Measurements from ENCODE around the gene CFAP52. TPM values are rescaled to one million over a fixed set of nuclear protein-coding genes. Genes with fewer than 3 reads are reported as not detected.

The CFAP52 gene
- total and polyA plus RNA-seq, 2 of the 13 experiments (the other 11 are each of a cell fraction or from before 2014, with no cell fraction given): not detected

DNA sequence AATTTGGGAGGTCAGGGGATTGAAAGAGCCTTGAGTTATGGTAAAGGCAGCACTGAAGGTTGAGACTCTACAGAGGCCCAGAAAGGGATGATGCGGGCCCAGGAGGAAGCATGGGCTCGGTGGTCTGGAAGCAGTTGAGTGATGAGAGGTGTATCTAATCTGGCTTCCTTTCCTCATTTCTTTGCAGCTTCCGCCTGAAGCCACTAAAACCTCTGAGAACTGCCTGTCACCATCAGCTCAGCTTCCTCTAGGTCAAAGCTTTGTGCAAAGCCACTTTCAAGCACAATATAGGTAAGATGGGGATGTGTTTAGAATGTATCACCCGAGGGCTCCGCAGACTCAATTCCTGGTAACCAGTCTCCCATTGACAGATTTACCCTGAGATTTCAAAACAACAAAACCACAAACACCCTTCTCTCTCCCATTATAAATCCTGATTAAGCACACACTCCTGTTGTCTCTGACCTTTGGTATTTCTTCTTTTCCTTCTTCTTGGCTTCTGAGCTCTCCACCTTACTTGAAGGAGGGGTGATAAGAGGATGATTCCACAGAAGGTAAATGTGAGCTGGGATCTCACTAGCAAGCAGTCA is 90.1 kb downstream of the CFAP52 start (continued):
- no peak for TF ChIP-seq REL (CRISPR knock-in tag; conservative IDR thresholded peaks at IDR 0.05)
- no peak for TF ChIP-seq RCOR2 (CRISPR knock-in tag; IDR thresholded peaks at IDR 0.05)
- TF ChIP-seq ESRRA (CRISPR knock-in tag; IDR thresholded peaks at IDR 0.05; ENCODE audit: low read depth): no peak
- TF ChIP-seq ZNF3 (CRISPR knock-in tag; IDR thresholded peaks at IDR 0.05): no peak
- TF ChIP-seq NONO (IDR thresholded peaks at IDR 0.05): no peak
- TF ChIP-seq NONO (CRISPR knock-in tag; conservative IDR thresholded peaks at IDR 0.05): no peak
- no peak for TF ChIP-seq MIER3 (CRISPR knock-in tag; IDR thresholded peaks at IDR 0.05; ENCODE audit: borderline replicate concordance)
- TF ChIP-seq ETV5 (CRISPR knock-in tag; IDR thresholded peaks at IDR 0.05; ENCODE audit: borderline replicate concordance): no peak
- no peak for TF ChIP-seq ERF (CRISPR knock-in tag; IDR thresholded peaks at IDR 0.05)
- no peak for TF ChIP-seq MYC (CRISPR knock-in tag; IDR thresholded peaks at IDR 0.05; ENCODE audit: borderline replicate concordance)
- TF ChIP-seq, protein P1, sequence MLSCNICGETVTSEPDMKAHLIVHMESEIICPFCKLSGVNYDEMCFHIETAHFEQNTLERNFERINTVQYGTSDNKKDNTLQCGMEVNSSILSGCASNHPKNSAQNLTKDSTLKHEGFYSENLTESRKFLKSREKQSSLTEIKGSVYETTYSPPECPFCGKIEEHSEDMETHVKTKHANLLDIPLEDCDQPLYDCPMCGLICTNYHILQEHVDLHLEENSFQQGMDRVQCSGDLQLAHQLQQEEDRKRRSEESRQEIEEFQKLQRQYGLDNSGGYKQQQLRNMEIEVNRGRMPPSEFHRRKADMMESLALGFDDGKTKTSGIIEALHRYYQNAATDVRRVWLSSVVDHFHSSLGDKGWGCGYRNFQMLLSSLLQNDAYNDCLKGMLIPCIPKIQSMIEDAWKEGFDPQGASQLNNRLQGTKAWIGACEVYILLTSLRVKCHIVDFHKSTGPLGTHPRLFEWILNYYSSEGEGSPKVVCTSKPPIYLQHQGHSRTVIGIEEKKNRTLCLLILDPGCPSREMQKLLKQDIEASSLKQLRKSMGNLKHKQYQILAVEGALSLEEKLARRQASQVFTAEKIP (CRISPR knock-in tag; IDR thresholded peaks at IDR 0.05; ENCODE audit: borderline replicate concordance): no peak
- TF ChIP-seq PHF8 (CRISPR knock-in tag; IDR thresholded peaks at IDR 0.05): no peak
- TF ChIP-seq NKX3-1 (CRISPR knock-in tag; IDR thresholded peaks at IDR 0.05): no peak

DNA sequence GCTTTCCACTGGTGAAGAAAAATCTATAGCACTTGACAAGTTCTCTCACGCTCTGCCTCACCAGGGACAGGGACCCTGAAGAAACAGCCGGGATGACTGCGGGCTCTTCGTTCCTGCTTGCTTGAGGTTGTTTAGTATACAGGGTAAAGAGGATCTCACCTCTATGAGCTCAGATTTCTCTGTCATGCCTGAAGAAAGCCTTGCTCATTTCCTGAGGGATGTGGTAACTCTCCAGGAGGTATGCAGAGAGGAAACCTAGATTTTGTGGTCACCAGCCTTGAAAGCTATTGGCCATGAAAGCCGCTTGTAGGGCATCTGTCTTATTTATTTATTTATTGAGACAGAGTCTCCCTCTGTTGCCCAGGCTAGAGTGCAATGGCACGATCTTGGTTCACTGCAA is 92.1 kb downstream of the CFAP52 start:
- DNase-seq (ENCODE audit: low spot score): no peak
- no peak overlapping the region for H3K9ac ChIP-seq (ENCODE audit: insufficient read depth, low read depth, low read length)
- in situ Hi-C loops (cut with HindIII; ENCODE audit: extremely low pct_ligation_motif_present, low pct_unique_long_range_greater_than_20kb): no loop called here
- no peaks in the 10 kb centered on the region for H4K20me1 ChIP-seq (ENCODE audit: insufficient read depth, low read length)
- no peaks in the 10 kb centered on the region; a peak in 1 of 5 replicates for H3K27me3 ChIP-seq (ENCODE audit: control insufficient read depth in 1 of 2, insufficient read depth in 2 of 2, low read length in 2 of 2)
- H3K79me2 ChIP-seq (ENCODE audit: insufficient read depth, low read length): no peaks in the 10 kb centered on the region
- H3K4me1 ChIP-seq (ENCODE audit: insufficient read depth, low read length): no peaks in the 10 kb centered on the region
- no peak for FAIRE-seq
- BruUV-seq (replicated peaks): no TSS peak
- no peak overlapping the region for H3K4me3 ChIP-seq (replicated peaks in 1 of 3; ENCODE audit: insufficient read depth in 1 of 3, low read depth in 2 of 3, low read length in 3 of 3)
- H3K27ac ChIP-seq (ENCODE audit: extremely low read length, insufficient read depth, low read length): no peak overlapping the region
- no peak overlapping the region for H3K4me2 ChIP-seq (ENCODE audit: low read depth, low read length)
- H3K36me3 ChIP-seq (replicated peaks in 1 of 2; ENCODE audit: control insufficient read depth in 1 of 2, insufficient read depth in 2 of 2, low read length in 2 of 2): no peaks in the 10 kb centered on the region
- ChIA-PET POLR2A (no interaction called here), CTCF (ENCODE audit: low intra/inter-chr PET ratio, low total read pairs) (no interaction called here)
- no peak for ATAC-seq
- WGBS (ENCODE audit: low lambda C conversion rate): 58% methylated on average over 6 of the region's 6 CpGs
- no peak overlapping the region for H2AFZ ChIP-seq (ENCODE audit: low read length)
- no peaks in the 10 kb centered on the region for H3K9me3 ChIP-seq (ENCODE audit: low read length)
- intact Hi-C loops (cut with micrococcal nuclease; ENCODE audit: unreplicated experiment): no loop called here
- TF ChIP-seq, protein P2, sequence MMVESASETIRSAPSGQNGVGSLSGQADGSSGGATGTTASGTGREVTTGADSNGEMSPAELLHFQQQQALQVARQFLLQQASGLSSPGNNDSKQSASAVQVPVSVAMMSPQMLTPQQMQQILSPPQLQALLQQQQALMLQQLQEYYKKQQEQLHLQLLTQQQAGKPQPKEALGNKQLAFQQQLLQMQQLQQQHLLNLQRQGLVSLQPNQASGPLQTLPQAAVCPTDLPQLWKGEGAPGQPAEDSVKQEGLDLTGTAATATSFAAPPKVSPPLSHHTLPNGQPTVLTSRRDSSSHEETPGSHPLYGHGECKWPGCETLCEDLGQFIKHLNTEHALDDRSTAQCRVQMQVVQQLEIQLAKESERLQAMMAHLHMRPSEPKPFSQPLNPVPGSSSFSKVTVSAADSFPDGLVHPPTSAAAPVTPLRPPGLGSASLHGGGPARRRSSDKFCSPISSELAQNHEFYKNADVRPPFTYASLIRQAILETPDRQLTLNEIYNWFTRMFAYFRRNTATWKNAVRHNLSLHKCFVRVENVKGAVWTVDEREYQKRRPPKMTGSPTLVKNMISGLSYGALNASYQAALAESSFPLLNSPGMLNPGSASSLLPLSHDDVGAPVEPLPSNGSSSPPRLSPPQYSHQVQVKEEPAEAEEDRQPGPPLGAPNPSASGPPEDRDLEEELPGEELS (CRISPR knock-in tag; IDR thresholded peaks at IDR 0.05): no peak
- TF ChIP-seq HNRNPK (IDR thresholded peaks at IDR 0.05; ENCODE audit: low read depth, low read length, poor library complexity, severe bottlenecking) (no peak), ATF7 (IDR thresholded peaks at IDR 0.05) (no peak), ATF7 (CRISPR knock-in tag; IDR thresholded peaks at IDR 0.05) (no peak), ZNF724P (CRISPR knock-in tag; IDR thresholded peaks at IDR 0.05; ENCODE audit: borderline replicate concordance) (no peak), TOE1 (CRISPR knock-in tag; IDR thresholded peaks at IDR 0.05) (no peak), ZBTB3 (CRISPR knock-in tag; IDR thresholded peaks at IDR 0.05; ENCODE audit: borderline replicate concordance, low read depth) (no peak)
